ELF-1 (cell line): Measurements from ENCODE around the gene CRTAP.
A peak's percentile ranks its signal among the peaks of the same experiment; 100 is the strongest.
"Not testable (repeated sequence)": the region's sequence is repeated elsewhere in the genome, so short reads cannot be mapped to it uniquely, and the experiment has no call there.

ENCODE experiments used
- DNase-seq: peaks from one replicate; pipeline ENCODE4 v3.0.0-alpha.2; 2016; ENCODE audit warnings: low read depth, low spot score

CRTAP gene

GRCh38 chr3:33113772-33114621, at the start of gene CRTAP:
CRTAP (plus strand) TSS chr3:33114014; CDS start chr3:33114078, 64 bp downstream.
- peak; percentile 95 for DNase-seq

- DNase-seq = no peak
Observed at GRCh38 chr3:33064929-33065328, 48.9 kb upstream of the CRTAP start.

GRCh38 chr3:33067484-33067883, 46.3 kb upstream of the CRTAP start:
- no peak for DNase-seq

- not testable (repeated sequence) for DNase-seq
Observed at GRCh38 chr3:33069862-33070261, 44.0 kb upstream of the CRTAP start.

- no peak for DNase-seq
Observed at GRCh38 chr3:33071181-33071580, 42.6 kb upstream of the CRTAP start.

GRCh38 chr3:33071946-33072345, 41.9 kb upstream of the CRTAP start:
- DNase-seq = no peak

DNA sequence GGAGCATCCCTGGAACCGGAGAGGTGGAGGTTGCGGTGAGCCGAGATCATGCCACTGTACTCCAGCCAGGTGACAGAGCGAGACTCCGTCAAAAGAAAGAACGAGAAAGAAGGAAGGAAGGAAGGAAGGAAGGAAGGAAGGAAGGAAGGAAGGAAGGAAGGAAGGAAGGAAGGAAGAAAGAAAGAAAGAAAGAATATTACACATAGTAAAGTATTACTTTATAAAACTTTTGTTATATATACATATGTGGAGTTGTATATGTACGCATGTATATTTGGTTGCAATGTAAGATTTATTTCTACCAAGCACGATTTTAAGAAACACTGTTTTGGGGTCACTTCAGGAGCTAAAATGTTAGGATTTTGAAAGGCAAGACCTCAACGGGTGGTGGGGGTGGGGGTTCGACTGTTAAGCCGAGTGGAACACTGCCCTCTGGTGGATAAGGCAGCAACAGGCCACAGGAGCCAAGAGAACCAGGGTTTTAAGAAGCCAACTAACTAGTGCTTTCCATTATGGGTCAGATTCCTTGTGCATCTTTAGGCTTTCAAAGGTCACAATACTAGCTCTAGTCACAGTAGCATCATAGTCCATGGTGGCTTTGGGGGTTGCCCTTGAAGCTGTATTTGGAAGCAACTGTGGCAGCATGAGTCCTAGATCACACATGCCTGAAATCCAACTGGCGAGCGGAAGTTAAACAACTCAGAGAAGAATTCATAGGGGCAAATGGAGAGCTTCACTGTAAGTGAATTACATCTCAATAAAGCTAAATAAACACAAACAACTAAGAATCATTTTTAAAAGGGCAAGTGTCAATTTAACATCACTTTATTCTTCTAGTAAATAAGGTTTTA, 39.4 kb upstream of the CRTAP start:
- peak; percentile 77 for DNase-seq

DNA sequence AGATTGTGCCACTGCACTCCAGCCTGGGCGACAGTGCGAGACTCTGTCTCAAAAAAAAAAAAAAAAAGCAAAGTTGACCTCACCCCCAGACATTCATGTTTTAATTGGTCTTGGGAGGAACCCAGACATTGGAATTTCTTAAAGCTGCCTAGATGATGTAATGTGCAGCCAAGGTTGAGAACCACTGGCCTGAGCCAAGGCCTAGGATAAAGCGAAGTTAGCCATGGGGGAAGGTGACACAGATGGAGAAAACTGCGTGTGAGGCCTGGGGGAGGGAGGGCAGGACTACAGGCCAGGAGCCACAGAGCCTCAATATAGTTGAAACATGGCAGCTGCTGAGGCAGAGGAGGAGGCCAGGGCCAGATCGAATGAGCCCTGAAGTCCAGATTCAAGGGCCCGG, 37.8 kb upstream of the CRTAP start:
- no peak for DNase-seq

DNA sequence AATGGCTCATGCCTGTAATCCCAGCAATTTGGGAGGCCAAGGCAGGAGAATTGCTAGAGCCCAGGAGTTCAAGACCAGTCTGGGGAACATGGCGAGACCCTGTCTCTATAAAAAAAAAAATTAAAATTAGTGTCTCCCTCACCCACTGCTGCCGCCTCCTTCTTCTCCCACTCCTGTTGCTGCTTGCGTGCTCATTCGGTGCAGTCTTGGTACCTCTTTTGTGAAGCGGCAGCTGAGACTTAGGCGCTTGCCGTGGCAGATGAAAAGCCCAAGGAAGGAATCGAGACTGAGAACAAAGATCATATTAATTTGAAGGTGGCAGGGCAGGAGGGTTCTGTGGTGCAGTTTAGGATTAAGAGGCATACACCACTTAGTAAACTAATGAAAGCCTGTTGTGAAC, 36.9 kb upstream of the CRTAP start:
- DNase-seq = no peak

GRCh38 chr3:33077976-33078375, 35.8 kb upstream of the CRTAP start:
- DNase-seq = no peak

DNA sequence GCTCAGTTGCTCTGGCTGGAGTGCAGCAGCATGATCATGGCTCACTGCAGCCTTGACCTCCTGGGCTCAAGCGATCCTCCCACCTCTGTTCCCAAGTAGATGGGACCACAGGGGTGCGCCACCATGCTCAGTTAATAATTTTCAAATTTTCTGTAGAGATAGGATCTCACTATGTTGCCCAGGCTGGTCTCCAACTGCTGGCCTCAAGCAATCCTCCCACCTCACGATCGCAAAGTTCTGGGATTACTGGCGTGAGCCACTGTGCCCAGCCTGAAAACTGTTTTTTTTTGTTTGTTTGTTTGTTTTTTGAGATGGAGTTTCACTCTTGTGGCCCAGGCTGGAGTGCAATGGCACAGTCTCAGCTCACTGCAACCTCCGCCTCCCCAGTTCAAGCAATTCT, 34.0 kb upstream of the CRTAP start:
- DNase-seq = not testable (repeated sequence)

DNA sequence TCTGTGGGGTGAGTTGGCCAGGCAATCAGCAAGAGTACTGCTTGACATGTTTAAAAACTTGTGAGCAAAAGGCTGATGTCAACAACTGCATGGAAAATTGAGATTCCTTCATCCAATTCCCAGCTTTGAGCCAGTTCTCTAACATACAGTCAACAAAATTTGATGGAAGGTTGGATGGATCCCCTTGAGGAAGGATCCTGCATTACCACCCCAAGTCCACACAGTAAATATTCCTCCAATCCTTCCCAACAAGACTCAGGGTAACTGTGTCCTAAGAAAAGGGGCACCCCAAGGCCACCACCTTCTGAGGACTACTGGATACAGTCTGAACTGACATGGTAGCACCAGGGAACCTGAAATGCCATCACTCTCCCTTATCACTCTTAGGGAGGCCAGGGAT, 32.0 kb upstream of the CRTAP start:
- DNase-seq = no peak

DNA sequence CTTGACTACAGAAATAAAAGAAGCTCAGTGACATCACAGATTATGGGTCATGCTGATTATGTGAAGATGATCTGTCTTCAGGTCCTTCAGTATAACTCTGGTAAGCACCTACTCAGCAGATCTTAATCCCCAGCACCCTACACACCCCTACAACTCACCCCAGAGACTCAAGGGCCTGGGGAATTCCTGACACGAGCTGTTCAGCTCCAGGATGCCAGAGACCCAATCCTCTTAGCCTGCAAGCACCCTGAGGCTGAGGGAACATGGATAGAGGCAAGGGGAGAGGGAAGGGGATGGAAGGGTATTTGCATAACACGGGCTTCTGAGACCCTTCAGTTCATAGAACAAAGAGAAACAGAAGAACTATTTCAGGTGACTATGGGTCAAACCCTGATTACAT, 29.9 kb upstream of the CRTAP start:
- peak; percentile 80 for DNase-seq

GRCh38 chr3:33088691-33089090, 25.1 kb upstream of the CRTAP start:
- no peak for DNase-seq

DNA sequence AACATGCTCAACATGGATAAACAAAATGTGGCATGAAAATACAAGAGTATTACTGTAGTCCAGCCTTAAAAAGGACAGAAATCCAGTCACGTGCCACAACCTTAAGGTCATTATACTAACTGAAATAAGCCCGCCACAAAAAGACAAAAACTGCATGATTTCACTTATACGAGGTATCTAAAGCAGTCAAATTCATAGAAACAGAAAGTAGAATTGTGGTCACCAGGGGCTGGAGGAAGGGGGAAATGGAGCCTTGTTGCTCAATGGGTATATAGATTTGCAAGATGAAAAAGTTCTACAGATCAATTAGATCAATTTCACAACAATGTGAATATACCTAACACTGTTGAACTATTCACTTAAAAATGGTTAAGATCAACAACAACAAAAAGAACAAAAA, 24.3 kb upstream of the CRTAP start:
- no peak for DNase-seq

GRCh38 chr3:33091746-33092145, 22.1 kb upstream of the CRTAP start:
- DNase-seq = peak; percentile 55

DNA sequence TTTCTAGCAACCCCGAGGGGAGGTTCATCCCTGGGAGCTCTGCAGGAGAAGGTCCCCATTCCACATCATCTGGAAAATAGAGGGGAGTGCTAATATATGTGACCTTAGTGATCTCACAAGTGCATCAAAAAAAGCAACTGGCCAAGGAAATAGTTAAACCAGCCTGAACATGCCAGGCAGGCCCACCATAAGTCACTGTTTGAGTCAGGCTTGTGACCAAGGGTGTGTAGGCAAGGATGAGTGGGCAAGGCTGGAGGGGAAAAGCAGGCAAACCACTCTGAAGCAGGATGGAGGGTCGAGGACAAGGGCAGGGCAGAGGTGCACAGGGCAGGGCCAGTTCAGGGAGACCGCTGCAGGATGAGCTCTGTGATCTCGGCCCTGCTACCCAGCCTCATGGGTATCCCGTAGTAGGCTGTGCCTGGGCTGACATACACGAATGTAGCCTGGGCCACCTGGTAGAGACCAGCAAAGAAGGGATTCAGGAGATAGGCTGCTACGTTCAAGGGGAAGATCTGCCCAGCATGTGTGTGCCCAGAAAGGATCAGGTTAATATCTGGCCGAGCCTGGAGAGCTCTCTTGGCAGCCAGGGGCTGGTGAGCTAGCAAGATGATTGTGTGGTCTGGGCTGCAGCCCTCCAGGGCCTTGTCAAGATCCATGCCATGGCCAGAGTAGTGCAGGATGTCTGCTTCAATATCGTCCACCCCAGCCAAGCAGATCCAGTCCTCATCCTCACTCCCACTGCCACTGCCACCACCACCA, 21.1 kb upstream of the CRTAP start:
- DNase-seq = no peak

- DNase-seq = no peak
Observed at GRCh38 chr3:33093847-33094246, 20.0 kb upstream of the CRTAP start.

DNA sequence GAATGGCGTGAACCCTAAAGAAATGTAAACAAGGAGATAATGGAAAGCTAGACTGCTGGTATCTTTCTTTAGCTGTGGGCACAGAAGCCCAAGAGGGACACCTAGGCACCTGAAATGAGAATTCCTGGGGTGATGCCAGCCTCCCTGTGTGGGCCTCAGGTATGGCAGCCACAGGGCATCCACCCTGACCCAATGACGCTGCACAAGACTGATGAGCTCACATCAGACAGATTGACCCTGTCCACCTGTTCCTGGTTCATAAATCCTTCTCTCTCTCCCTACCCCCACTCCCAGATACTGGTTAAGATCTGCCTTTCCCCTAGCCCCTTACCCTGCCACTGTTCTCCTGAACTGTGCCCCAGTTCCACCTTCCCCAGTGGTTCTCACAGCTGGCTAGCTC, 18.4 kb upstream of the CRTAP start:
- DNase-seq = no peak

- peak; percentile 36 for DNase-seq
Observed at GRCh38 chr3:33096093-33096868, 17.5 kb upstream of the CRTAP start.

DNA sequence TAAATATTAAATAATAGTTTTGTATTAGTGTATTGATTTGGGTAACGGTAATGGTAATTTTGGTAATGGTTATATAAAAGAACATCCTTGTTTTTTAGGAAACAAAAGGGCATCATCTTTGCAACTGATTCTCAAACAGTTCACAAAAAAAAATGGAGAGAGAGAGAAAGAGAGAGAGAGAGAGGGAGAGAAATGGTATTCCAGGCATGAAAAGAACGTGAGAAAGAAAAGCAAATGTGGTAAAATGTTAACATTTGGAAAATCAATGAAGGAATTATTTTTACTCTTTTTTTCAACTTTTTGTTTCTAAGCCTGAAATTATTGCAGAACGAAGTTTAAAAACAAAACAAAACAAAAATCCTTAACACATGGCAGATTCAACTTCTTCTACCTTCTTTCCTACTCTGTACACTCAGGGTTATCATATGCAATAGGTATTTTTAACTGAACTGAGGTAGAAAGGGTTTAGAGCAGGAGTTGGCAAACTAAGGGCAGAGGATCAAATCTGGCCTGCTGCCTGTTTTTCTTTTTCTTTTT, 14.6 kb upstream of the CRTAP start:
- no peak for DNase-seq
